GM21515 (cell line): ENCODE data around the gene NMU.
"Not testable (repeated sequence)": the region's sequence is repeated elsewhere in the genome, so short reads cannot be mapped to it uniquely, and the experiment has no call there.

Source experiments
- ATAC-seq: cut with Tn5 transposase; IDR thresholded peaks from one replicate; pipeline ENCODE4 v1.9.1; 2021; ENCODE audit not compliant: unreplicated experiment

Gene NMU

GRCh38 chr4:55625835-55626234 lies 10.3 kb downstream of the NMU start:
- no peak for ATAC-seq

DNA sequence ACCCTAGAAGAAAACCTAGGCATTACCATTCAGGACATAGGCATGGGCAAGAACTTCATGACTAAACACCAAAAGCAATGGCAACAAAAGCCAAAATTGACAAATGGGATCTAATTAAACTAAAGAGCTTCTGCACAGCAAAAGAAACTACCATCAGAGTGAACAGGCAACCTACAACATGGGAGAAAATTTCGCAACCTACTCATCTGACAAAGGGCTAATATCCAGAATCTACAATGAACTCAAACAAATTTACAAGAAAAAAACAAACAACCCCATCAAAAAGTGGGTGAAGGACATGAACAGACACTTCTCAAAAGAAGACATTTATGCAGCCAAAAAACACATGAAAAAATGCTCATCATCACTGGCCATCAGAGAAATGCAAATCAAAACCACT lies 12.0 kb downstream of the NMU start:
- ATAC-seq = not testable (repeated sequence)

GRCh38 chr4:55618546-55619143 lies 17.5 kb downstream of the NMU start:
- no peak for ATAC-seq

GRCh38 chr4:55617587-55618197 lies 18.4 kb downstream of the NMU start:
- peak; percentile 99 for ATAC-seq

DNA sequence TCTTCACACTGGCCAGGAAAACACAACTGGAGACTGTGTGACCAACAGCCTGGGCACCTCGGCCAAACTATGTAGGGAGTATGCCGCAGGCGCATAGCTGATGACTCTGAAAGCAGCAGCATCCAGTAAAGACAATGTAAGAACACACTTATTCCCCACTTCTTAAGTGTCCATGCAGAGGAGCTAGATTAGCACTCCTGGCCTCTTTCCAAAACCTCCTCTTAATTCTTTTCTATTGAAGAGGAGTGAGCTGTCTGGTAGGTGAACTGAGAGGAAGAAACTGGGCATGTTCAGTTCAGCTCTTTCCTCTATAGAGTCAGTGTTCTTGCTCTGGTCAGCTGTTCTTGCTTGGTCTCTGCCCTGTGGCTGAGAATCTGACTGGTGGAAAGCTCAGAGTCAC lies 21.1 kb downstream of the NMU start:
- ATAC-seq = no peak

GRCh38 chr4:55613621-55614020 lies 22.5 kb downstream of the NMU start:
- no peak for ATAC-seq

DNA sequence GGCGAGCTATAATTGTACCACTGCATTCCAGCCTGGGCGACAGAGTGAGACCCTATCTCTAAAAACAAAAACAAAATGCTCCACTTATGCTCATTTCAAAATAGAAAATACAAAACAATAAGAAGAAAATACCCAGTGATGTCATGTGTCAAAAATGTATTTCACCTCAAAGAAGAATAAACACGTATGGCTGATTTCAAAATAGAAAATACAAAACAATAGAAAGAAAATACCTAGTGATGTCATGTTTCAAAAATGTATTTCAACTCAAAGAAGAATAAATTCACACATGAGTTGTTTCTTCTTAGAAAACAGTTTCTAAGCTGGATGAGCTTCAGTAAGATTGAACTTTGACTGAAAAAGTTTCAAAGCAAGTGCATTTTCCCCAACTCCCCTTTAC lies 23.8 kb downstream of the NMU start:
- ATAC-seq = no peak

DNA sequence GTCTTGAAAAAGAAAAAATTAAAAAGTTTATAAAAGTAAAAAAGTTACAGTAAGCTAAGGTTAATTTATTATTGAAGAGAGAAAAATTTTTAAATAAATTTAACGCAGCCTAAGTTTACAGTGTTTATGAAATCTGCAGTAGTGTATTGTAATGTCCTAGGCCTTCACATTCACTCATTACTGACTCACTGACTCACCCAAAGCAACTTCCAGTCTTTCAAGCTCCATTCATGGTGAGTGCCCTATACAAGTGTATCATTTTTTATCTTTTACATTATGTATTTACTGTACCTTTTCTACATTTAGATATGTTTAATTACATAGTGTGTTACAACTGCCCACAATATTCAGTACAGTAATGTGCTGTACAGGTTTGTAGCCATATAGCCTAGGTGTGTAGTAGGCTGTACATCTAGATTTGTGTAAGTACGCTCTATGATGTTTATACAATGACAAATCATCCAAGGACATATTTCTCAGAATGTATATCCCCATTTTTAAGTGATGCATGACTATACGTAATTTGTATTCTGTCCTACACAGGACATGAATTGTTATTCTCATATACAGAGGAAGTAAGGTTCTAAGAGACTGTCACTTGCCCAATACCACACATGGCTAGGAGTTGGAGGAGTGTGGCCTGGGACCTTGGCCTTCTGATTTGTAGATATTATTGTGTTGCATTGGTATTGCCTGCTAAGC lies 24.6 kb downstream of the NMU start:
- no peak for ATAC-seq

DNA sequence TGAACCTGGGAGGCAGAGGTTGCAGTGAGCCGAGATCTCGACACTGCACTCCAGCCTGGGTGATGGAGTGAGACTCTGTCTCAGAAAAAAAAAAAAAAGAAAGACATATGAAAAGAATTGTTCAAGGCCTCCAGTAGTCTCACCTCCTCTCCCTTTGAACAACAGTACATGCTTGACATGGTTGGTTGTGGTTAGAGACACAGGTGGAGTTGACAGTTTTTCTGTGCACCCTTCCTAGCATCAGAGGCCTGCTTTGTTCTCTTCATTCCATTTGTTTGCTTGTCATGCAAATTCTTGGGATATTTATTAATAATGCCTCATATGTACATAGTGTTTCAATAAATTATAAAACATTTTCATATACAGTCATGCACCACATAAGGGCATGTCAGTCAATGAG lies 25.7 kb downstream of the NMU start:
- no peak for ATAC-seq

DNA sequence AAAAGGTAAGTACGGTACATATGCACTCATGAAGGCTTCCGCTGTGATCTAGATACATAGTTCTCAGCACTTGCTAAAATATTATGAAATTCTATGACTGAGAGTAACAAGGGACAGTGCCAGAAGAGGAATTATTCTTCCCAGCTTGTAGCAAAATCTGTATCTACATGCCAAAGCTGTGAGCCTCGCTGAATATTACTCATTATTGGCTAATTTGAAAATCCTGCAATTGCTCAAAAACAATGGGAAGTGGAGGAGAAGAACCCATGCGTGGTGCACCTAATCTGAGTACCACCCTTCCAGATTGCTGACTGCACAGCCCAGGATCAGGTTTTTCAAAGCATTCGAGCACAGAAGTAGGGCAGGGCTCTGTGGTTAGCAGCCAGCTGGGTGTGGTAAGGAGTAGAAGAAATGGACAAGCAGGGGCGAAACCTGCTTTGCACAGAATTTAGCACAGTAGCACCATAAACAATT lies 26.7 kb downstream of the NMU start:
- no peak for ATAC-seq

- ATAC-seq = no peak
Measured at GRCh38 chr4:55608591-55608990, 27.5 kb downstream of the NMU start.

DNA sequence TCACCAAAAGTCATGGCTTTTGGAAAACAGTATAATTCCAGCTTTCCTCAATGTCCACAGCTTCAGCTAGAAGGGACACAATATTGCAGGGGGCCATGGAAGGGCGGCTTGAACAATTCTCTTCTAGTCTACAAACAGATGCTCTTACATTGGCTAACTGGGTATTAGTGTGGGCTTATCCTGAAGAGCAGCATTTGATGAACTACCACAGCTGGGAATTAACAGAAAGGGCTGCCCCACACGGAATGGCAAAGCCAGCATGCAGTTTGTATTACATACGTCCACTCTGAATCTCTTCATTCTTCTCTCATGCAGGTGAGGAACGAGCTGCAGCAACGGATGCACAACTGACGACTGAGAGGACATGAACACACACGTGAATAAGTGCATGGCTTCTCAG lies 31.1 kb downstream of the NMU start:
- ATAC-seq = no peak

DNA sequence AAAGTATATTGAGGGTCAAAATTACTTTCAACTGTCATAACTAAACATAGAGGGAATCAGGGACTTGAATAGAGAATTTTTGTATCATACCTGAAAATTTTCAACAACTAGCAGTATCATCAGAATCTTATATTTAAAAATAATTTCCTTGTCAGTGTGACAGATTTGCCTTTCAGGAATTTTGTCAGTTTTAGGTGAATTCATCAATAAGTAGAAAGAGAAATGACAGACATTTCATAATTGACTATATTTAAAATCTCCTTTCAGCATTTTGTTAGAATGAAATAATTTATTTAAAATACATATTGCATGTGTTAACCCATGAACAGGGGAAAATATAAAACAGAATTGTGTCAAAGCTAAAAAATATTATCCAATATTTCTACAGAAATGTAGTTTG lies 35.5 kb downstream of the NMU start:
- no peak for ATAC-seq

DNA sequence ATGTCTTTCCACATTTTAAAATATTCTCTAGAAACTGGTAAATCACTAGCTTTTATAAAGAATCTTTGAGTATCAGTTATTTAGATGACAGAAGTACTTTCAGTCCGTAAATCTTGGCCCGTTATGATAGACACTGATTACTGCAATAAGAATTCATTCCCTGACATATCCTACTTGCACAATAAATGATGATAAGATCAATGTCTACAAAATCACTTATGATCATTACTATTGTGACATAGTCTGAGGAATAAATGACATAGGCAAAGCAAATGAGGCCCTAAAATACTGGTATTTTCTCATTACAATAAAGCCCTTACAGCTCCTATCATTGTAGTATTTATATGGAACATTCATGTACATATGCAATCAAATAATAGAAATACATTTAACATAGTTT lies 37.5 kb downstream of the NMU start:
- ATAC-seq = no peak

DNA sequence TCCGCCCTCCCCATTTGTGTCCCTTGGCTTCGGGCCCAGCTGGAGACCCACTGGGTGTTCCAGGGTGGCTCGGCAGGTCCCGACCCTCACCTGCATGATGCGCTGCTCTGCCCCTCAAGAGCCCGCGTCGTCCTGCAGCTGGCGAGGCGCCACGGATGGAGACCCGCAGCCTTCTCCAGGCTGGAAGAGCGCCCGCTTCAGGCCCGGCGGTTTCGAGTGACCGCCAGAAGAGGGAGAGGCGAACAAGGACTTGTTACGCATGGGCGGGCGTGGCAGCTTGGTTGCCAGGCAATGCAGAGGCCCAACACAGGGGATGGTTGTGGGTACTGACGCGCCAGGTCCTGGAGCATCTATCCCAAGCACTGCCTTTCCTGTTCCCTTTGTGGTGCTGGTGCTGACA lies 44.1 kb downstream of the NMU start, which contains the start of gene PDCL2:
TSS of gene PDCL2 (minus strand) at position 232 of the 400 bp plus-strand sequence. CDS start at position 96, 136 bp downstream.
- ATAC-seq = no peak

- ATAC-seq = no peak
Measured at GRCh38 chr4:55588160-55588559, 47.9 kb downstream of the NMU start.

DNA sequence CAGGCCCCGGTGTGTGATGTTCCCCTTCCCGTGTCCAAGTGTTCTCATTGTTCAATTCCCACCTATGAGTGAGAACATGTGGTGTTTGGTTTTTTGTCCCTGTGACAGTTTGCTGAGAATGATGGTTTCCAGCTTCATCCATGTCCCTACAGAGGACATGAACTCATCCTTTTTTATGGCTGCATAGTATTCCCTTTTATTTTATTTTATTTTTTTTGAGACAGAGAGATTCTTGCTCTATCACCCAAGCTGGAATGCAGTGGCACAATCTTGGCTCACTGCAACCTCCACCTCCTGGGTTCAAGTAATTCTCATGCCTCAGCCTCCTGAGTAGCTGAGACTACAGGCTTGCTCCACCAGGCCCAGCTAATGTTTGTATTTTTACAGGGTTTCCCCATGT lies 53.3 kb downstream of the NMU start:
- ATAC-seq = not testable (repeated sequence)

DNA sequence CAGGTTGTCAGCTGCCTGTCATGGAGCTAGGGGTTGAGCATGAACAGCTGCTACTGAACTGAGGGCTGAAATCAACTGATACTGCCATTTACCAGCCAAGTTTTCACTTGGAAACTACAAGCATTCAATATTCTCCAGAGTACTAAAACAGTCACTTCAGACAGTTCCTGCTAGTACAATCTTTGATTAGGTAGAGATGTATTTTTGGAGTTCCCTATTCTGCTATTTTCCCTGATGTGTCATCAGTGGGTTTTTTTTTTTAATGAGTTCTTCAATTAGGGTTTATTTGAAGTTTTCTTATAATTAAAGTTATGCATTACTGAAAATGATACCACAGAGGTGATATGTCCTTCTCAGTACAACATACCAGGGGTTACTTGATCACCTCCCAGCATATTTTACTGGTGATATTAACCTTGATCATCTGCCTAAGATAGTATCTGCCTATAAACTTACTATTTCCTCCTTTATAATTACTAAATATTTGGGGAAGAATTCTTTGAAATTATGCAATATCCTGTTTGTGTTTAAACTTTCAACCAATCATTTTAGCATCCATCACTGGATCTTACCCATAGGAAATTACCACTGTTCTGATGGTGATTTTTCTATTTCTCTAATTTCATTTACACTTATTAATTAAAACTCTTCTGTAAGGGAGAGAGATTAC lies 57.6 kb downstream of the NMU start:
- no peak for ATAC-seq

DNA sequence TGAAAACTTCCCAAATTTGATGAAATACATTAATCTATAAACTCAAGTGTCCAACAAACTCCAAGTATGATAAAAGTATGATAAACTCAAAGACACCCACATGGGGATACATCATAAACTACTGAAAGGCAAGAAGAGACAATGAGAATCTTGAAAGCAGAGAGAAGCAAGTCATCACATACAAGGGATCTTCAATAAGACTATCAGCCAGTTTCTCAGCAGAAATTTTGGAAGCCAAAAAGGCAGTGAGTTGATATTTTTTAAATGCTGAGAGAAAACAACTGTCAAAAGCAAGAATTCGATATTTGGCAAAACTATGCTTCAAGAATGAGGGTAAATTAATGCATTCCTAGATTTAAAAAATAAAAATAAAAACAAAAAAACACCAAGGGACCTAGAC lies 60.6 kb downstream of the NMU start:
- no peak for ATAC-seq

- ATAC-seq = no peak
Measured at GRCh38 chr4:55574252-55574651, 61.8 kb downstream of the NMU start.

- no peak for ATAC-seq
Measured at GRCh38 chr4:55571806-55572205, 64.3 kb downstream of the NMU start.
